NCI-H446 treated with DMSO at 0.1 percent for 48 hours (cell line): ENCODE data around the gene FXYD3.

Experiments used
- DNase-seq: peaks from one replicate; lab custom pipeline; 2025; lab: John Stamatoyannopoulos, UW

The FXYD3 gene

DNA sequence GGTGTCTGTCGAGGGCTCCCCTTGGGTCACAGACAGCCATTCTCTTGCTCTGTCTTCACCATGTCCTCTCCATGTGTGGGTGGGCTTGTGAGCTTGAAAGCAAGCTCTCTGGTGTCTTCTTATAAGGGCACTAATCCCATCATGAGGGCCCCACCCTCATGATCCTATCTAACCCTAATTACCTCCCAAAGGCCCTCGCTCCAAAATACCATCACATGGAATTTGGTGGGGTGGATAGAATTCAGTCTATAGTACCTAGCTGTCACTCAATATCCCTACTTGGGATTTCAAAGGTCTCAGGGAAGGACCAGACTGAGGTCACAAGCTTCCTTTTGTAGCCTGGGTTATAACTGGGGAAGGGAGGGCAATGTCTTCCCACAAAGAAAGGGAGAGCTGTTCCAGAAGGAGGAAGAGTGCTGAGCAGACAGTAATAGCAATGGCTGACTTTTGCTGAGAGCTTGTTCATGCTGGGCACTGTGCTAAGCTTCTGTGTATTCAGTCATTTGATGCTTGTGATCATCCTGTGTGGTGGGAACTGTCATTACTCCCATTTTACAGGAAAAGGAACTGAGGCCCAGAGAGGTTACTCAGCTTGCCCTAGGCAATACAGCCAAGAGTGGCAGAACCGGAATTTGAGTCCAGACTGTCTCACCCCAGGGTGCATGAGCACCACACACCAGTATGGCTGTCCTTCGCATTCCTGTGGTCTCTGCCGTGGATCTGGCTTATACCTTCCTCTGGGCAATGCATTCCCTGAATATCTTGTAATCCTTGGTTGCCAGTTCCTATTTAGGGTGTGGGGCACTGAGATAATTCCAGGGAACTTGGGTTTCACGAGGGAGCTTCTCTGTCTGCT lies 47.1 kb downstream of the FXYD3 start:
- DNase-seq, result no peak

DNA sequence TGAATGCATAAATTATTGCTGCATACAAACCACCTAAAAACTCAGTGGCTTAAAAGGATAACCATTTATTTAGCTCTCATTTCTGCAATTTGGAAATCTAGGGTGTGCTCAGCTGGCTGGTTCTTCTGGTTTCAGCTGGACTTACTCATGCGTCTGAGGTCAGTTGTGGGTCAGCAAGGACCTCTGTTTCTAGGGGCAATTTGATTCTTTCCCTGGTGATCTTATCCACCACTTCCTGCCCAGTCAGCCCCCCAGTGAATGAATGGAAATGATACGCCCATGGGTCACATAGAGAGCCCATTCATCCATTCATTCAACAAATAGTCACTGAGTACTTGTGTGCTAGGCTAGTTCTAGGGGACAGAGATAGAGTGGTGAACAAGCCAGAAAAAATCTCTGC lies 48.8 kb downstream of the FXYD3 start:
- DNase-seq, result no peak

DNA sequence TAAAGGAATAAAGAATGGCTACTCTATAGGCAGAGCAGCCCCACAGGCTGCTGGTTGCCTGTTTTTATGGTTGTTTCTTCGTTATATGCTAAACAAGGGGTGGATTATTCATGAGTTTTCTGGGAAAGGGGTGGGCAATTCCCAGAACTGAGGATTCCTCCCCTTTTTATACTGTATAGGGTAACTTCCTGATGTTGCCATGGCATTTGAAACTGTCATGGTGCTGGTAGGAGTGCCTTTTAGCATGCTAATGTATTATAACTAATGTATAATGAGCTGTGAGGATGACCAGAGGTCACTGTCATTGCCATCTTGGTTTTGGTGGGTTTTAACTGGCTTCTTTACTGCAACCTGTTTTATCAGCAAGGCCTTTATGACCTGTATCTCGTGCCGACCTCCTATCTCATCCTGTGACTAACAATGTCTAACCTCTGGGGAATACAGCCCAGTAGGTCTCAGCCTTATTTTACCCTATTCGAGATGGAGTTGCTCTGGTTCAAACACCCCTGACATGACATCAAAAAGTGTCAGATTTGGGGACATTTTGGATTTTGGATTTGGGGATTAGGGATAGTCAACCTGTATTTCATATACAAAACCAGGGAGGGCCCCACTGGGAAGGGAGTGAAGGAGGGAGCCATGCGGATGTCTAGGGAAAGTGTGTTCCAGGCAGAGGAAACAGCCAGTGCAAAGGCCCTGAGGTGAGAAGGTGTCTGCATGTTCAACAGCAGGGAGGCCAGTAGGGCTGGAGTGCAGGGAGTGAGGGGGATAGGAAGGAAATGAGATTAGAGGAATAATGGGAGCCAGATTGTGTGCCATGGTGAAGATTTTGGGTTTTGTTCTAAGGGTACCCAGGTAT lies 49.8 kb downstream of the FXYD3 start:
- DNase-seq, result no peak

DNA sequence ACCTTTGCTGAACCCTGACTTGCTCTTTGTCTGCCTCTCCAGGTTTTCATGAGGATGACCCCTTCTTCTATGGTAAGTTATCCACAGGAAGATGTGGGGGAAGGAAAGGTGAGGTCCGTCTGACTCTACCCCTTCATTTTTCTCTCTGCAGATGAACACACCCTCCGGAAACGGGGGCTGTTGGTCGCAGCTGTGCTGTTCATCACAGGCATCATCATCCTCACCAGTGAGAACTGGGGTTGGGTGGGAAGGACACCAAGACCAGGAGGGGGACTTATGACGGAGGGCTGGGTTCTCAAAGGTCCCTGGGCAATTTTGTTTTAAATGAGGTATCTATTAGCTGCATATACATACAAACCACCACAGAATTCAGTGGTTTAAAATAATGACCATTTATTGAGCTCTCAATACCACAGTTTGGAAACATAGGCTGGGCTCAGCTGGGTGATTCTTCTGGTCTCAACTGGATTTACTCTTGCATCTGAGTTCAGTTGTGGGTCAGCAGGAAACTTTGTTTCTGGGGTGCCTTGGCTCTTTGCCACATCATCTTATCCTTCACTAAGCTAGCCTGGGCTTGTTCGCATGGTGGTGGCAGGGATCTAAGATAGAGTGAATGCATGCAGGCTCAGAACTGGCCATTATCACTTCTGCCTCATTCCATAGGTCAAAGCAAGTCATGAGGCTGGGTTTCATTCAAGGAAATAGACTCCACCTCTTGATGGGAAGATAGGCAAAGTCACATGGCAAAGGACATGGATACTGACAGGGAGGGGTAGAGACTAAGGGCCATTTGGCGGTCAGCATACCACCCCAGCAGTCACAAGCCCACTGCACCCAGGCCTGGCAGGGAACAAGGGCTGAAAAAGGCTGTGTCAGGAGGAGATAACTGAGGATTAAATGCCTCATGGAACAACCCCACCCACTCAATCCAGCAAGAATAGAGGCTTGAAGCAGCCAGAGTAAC lies 50.8 kb downstream of the FXYD3 start:
- no peak for DNase-seq

DNA sequence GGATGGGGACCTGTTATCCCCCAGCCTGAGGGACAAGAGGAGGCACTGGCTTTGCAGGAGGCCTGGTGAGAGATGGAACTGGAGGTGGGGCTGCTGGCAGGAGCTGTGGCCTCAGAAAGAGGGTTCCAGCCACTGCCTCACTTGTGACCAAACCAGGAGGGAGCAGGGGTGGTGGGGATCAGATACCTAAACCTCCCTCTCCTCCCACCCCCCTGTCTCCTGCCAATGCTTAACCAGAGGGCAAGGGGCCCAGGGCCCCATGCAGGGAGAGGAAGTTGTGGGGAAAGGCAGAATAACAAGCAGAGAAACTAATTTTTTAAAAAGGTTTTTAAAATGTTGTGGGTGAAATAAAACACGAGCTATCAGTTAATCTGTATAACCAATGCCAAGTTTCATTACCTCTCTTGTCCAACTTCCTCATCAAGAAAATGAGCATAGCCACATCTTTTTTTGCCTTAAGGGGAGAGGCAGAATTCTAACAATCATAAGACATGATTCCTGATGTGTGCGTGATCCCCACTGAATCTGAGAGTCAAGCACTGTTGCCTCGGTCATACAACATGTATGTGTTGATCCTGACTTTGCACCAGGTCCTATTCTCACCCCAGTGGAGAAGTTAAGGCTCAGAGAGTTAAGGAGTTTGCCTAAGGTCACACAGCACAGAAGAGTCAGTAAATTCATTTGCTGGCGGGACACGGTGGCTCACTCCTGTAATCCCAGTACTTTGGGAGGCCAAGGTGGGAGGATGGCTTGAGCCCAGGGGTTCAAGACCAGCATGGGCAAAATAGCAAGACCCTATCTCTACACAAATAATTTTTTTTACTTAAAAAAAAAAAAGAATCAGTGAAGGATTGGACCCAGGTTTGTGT lies 51.9 kb downstream of the FXYD3 start:
- no peak for DNase-seq

DNA sequence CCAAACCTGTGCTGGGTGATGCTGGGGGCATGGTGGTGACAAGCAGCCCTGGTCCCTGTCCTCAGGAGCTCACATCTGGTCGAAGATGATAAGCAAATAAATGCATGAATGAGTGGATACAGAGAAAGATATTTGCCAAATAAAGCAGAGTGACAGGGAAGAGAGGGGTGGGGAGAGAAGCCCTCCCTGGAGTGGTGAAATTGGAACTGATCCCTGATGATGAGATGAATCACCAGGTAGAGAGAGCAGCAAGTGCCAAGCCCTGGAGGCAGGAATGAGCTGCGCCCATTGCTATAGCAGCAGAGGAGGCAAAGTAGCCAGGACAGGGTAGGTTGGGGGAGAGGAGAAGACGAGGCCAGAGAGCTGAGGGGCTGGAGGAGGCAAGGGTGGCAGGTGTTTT lies 52.6 kb downstream of the FXYD3 start:
- no peak for DNase-seq

DNA sequence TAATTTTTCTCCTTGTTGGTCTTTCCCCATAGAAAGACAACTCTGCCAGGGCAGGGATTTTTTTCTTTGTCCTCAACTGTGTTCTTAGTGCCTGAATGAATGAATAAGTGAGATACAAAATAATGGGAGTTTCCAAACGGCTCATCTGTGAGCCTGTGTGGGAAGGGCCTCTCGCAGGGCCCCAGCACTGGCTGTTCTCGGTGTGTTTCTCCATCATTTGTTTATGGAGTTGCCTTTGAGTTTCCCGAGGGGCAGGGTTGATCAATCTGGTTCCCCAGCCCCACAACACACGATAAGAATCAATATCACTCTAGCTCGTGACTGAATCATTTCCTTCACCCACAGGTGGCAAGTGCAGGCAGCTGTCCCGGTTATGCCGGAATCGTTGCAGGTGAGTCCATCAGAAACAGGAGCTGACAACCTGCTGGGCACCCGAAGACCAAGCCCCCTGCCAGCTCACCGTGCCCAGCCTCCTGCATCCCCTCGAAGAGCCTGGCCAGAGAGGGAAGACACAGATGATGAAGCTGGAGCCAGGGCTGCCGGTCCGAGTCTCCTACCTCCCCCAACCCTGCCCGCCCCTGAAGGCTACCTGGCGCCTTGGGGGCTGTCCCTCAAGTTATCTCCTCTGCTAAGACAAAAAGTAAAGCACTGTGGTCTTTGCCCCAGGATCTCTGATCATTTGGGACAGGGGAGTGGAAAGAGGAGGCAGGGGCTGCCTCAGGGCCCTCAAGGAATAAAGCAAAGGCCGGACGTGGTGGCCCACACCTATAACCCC lies 53.8 kb downstream of the FXYD3 start:
- no peak for DNase-seq

DNA sequence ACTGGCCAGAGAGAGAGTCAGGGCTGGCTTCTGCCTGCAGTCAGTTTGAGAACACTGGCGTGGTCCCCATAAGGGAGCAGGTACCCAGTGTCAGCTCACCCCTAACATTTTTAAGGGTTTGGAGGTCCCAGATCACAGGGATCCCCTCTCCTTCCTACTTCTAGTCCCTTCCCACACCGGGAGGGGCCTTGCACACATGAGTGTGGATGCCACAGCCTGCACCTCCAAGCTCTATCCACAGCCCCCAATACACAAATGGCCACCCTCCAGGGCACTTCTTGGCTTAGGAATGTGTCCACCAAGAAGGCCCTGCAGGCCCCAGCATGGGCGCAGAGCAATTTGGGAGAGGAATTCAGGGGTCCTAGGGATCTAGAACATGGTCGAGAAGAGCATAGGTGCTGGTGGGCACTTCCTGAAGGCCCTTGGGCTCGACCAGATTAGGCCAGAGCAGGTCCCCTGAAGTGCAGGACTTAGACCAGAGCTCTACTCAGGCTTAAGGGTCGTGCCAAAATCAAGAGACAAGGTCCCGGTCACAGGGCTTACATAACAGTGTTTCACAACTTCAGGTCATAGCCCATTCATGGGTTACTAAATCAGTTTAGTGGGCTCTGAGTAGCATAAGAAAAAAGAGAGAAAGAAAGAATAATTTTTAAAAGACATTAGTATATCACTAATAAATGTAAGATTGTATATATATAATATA lies 54.9 kb downstream of the FXYD3 start:
- DNase-seq, result no peak

DNA sequence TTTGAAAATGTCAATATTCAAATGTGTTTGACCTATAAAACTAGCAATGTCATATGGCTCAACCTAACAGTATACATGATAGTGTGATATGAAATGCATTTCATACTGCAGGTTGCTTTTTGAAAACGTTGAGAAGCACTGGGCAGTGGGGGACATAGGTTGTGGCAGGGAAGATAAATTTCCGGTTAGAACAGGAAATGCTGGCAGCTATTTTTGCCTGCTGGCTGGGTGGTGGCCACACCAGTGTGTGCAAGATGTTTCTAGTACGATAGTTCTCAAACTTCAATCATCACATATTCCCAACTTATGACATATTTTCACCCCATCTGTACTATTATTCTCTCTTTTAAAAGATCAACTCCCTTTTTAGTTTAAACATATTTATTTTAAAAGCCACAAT lies 56.1 kb downstream of the FXYD3 start:
- DNase-seq, result no peak
